ENCODE results near the gene BNIP5.

DNA sequence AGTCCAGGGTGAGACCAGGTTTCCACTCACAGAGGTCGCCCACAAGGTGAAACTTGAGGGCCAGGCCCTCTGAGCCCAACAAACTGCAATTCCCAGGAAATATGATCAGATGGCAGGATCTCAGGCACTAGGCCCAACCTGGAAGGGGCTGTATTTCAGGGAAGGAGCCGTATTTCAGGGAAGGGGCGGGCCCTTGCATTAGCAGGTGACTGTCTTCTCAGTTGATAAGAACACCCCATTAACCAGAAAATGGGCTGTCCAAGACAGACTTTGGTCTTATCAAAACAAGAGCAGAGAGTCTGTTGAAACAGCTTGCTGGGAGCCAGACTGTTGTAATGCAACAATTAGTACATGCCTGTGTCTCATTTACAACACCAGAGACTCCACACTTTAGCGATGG, 10.9 kb upstream of the BNIP5 start:
- TF ChIP-seq EZH2 (IDR thresholded peaks at IDR 0.05) (no peak), POLR2AphosphoS5 (IDR thresholded peaks at IDR 0.05; ENCODE audit: borderline replicate concordance, low read depth, low read length) (no peak)
